Progenitor cell of endocrine pancreas (in vitro differentiated cells): ENCODE results near the gene VKORC1. TPM values are rescaled to one million over a fixed set of nuclear protein-coding genes. Genes with fewer than 3 reads are reported as not detected.

Source experiments
- DNase-seq: peaks from one replicate; pipeline ENCODE4 v3.0.0; 2021; ENCODE audit warnings: low spot score; ENCODE audit not compliant: unreplicated experiment
- H3K27ac Mint-ChIP-seq: 2 replicates; pipeline ENCODE4 v1.8.0; 2021; ENCODE audit warnings: mild to moderate bottlenecking, moderate library complexity, mixed read lengths
- H3K27me3 Mint-ChIP-seq: 2 replicates; pipeline ENCODE4 v1.8.0; 2021; ENCODE audit warnings: mixed read lengths
- H3K36me3 Mint-ChIP-seq: 2 replicates; pipeline ENCODE4 v1.8.0; 2022; ENCODE audit warnings: mixed read lengths; ENCODE audit not compliant: insufficient read depth
- H3K4me1 Mint-ChIP-seq: 2 replicates; pipeline ENCODE4 v1.8.0; 2021; ENCODE audit warnings: low read depth, mixed read lengths
- H3K4me3 Mint-ChIP-seq: 2 replicates; pipeline ENCODE4 v1.8.0; 2021; ENCODE audit warnings: low read depth, mild to moderate bottlenecking, moderate library complexity, mixed read lengths
- H3K9me3 Mint-ChIP-seq: 2 replicates; pipeline ENCODE4 v1.8.0; 2021; ENCODE audit warnings: low read depth, mixed read lengths
- CTCF ChIP-seq: fragments of 200-600 bp; sonication (generic); IDR thresholded peaks from one replicate; pipeline ENCODE4 v1.5.0; 2021; ENCODE audit warnings: antibody characterized with exemption, mild to moderate bottlenecking; ENCODE audit not compliant: unreplicated experiment
- total RNA-seq: library from RNA; stranded (reverse); gene quantifications from 2 replicates; pipeline ENCODE4 v1.2.1, GENCODE V29; 2021

The VKORC1 gene
- total RNA-seq, 1 donor from 2014 or later = 51.0 TPM

GRCh38 chr16:31132303-31132979 is 37.8 kb upstream of the VKORC1 start:
- no peak for TF ChIP-seq CTCF
- H3K27me3 Mint-ChIP-seq = no peaks in the 10 kb centered on the region
- H3K4me3 Mint-ChIP-seq = no peak overlapping the region
- H3K4me1 Mint-ChIP-seq = peaks cover 40% of the 10 kb centered on the region
- peak overlapping the region; percentile 10 for H3K27ac Mint-ChIP-seq
- no peak for DNase-seq
- peaks cover 15% of the 10 kb centered on the region for H3K36me3 Mint-ChIP-seq
- H3K9me3 Mint-ChIP-seq = no peaks in the 10 kb centered on the region

- Mint-ChIP-seq H3K4me1 (peaks cover 40% of the 10 kb centered on the region), H3K27ac (peak overlapping the region; percentile 98), H3K9me3 (no peaks in the 10 kb centered on the region), H3K4me3 (no peak overlapping the region), H3K36me3 (peaks cover 15% of the 10 kb centered on the region), H3K27me3 (no peaks in the 10 kb centered on the region)
- TF ChIP-seq CTCF = no peak
- no peak for DNase-seq
Observed at GRCh38 chr16:31131841-31132271, 37.3 kb upstream of the VKORC1 start.

GRCh38 chr16:31131416-31131815 is 36.8 kb upstream of the VKORC1 start:
- Mint-ChIP-seq H3K27ac (peak overlapping the region; percentile 98), H3K9me3 (no peaks in the 10 kb centered on the region), H3K27me3 (no peaks in the 10 kb centered on the region), H3K4me3 (peak overlapping the region; percentile 44), H3K4me1 (peaks cover 40% of the 10 kb centered on the region), H3K36me3 (peaks cover 15% of the 10 kb centered on the region)
- no peak for TF ChIP-seq CTCF
- DNase-seq = no peak

- H3K4me3 Mint-ChIP-seq = peak overlapping the region; percentile 44
- H3K36me3 Mint-ChIP-seq = peaks cover 18% of the 10 kb centered on the region
- no peaks in the 10 kb centered on the region for H3K27me3 Mint-ChIP-seq
- TF ChIP-seq CTCF = no peak
- peak overlapping the region; percentile 98 for H3K27ac Mint-ChIP-seq
- H3K4me1 Mint-ChIP-seq = peaks cover 36% of the 10 kb centered on the region
- peak; percentile 53 for DNase-seq
- no peaks in the 10 kb centered on the region for H3K9me3 Mint-ChIP-seq
Observed at GRCh38 chr16:31130899-31131298, 36.3 kb upstream of the VKORC1 start.

- DNase-seq = no peak
- Mint-ChIP-seq H3K4me3 (peak overlapping the region; percentile 38), H3K9me3 (no peaks in the 10 kb centered on the region), H3K4me1 (peaks cover 33% of the 10 kb centered on the region), H3K36me3 (peaks cover 18% of the 10 kb centered on the region), H3K27me3 (no peaks in the 10 kb centered on the region), H3K27ac (peak overlapping the region; percentile 98)
- TF ChIP-seq CTCF = no peak
Observed at GRCh38 chr16:31130336-31130891, 35.8 kb upstream of the VKORC1 start.
